ENCODE results near the gene GARIN5A. TPM values are rescaled to one million over a fixed set of nuclear protein-coding genes. Genes with fewer than 3 reads are reported as not detected.

GARIN5A gene
- total RNA-seq, 1 donor from 2014 or later, result 0.82 TPM

DNA sequence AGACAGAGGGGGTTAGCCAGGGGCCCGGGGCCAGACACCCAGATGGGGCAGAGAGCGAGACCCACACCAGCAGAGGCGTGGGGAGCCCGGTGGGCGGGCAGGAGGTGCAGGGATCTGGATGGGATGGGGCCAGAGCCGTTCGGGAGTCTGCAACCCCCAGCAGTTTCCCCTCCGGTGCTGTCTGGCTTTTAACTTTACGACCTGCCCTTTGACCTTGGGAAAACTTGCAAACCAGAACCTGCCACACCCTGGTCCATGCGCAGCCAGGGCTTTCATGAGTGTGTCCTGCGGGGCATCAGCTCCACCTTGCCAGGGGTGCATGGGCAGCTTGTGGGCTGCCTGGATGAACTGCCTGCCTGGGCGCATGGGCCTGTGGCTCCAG is 24.5 kb upstream of the GARIN5A start:
- intact Hi-C loops (cut with micrococcal nuclease), result no loop called here
- no peaks in the 10 kb centered on the region for H3K4me1 Mint-ChIP-seq (ENCODE audit: low read depth)
- H3K36me3 Mint-ChIP-seq (ENCODE audit: low read depth), result no peaks in the 10 kb centered on the region
- no peaks in the 10 kb centered on the region for H3K9me3 Mint-ChIP-seq
- no peak overlapping the region for H3K27ac Mint-ChIP-seq
- H3K4me3 Mint-ChIP-seq (ENCODE audit: low read depth), result no peak overlapping the region
- DNase-seq (ENCODE audit: low spot score), result no peak
- no peaks in the 10 kb centered on the region for H3K27me3 Mint-ChIP-seq (ENCODE audit: low read depth)

DNA sequence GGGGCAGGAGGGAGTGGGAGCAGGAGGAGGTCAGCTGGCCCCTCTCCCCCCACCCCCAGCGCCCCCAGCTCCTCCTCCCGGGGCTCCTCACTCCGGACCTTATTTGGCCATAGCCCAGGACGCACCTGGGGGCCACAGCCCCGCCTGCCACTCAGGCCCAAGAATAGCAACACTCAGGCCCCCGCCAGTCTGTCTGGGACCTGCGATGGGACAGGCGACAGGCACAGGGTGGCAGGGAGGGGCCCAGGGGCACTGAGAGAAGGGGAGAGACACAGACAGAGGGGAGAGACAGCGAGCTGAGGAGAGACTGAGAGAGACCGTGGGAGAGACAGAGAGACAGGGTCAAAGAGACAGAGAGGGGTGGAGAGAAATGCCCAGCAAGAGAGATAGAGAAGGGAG is 24.1 kb upstream of the GARIN5A start:
- DNase-seq (ENCODE audit: low spot score), result no peak

DNA sequence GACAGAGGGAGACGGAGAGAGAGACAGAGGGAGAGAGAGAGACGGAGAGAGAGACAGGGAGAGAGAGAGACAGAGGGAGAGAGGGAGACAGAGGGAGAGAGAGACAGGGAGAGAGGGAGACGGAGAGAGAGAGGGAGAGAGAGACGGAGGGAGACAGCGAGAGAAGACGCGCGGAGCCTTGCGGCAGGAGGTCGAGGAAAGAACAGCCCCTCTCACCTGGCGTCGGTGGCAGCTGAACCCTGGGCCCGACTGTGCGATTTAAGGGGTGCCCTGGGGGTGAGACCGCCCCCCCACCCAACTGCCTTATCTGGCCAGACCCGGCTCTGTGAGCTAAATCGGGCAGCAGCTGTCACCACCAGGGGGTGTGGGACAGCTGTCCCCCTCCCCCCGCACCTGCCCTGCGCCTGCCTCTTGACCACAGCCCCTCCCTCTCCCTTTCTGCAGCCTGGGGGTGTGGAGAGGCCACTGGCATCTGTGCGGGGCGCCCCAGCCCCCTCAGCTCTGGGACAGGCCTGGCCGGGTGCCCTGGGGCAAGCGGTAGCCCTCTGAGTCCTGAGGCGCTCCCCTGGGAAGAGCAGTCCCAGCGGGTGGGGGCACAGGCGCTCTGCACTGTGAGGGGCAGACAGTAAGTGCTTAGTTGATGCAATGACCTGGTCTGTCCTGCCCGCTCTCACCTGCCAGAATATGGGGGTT is 23.6 kb upstream of the GARIN5A start:
- no peak for DNase-seq (ENCODE audit: low spot score)
- H3K27me3 Mint-ChIP-seq (ENCODE audit: low read depth), result no peaks in the 10 kb centered on the region
- no peak overlapping the region for H3K4me3 Mint-ChIP-seq (ENCODE audit: low read depth)
- H3K36me3 Mint-ChIP-seq (ENCODE audit: low read depth), result no peaks in the 10 kb centered on the region
- intact Hi-C loops (cut with micrococcal nuclease), result no loop called here
- H3K4me1 Mint-ChIP-seq (ENCODE audit: low read depth), result no peaks in the 10 kb centered on the region
- no peaks in the 10 kb centered on the region for H3K9me3 Mint-ChIP-seq
- no peak overlapping the region for H3K27ac Mint-ChIP-seq

More for the DNA sequence above, 24.1 kb upstream of the GARIN5A start:
- H3K27me3 Mint-ChIP-seq (ENCODE audit: low read depth), result no peaks in the 10 kb centered on the region
- intact Hi-C loops (cut with micrococcal nuclease), result no loop called here
- no peaks in the 10 kb centered on the region for H3K4me1 Mint-ChIP-seq (ENCODE audit: low read depth)
- no peak overlapping the region for H3K4me3 Mint-ChIP-seq (ENCODE audit: low read depth)
- H3K9me3 Mint-ChIP-seq, result no peaks in the 10 kb centered on the region
- no peak overlapping the region for H3K27ac Mint-ChIP-seq
- H3K36me3 Mint-ChIP-seq (ENCODE audit: low read depth), result no peaks in the 10 kb centered on the region

DNA sequence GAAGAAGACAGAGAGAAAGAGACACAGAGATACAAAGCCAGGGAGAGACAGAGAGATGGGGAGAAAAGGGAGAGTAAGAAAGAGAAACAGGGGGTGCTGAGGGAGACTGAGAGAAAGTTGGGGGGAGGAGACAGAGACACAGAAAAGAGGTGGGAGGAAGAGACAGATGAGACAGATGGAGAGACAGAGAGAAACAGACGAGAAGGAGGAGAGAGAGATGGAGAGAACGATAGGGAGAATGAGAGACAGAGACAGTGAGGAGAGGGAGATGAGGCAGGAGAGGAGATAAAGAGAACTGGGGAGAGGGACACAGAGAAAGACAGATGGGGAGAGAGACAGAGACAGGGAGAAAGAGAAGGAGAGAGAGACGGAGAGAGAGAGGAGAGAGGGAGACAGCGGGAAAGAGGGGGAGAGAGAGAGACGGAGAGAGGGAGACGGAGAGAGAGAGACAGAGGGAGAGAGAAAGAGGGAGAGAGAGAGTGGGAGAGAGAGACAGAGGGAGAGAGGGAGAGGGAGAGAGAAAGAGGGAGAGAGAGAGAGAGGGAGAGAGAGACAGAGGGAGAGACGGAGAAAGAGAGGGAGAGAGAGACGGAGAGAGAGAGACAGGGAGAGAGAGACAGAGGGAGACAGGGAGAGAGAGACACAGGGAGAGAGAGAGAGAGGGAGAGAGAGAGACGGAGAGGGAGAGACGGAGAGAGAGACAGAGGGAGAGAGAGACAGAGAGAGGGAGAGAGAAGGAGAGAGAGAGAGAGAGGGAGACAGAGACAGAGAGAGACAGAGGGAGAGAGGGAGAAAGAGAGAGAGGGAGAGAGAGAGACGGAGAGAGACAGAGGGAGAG is 21.8 kb upstream of the GARIN5A start:
- intact Hi-C loops (cut with micrococcal nuclease), result no loop called here
- Mint-ChIP-seq H3K4me1 (ENCODE audit: low read depth) (no peaks in the 10 kb centered on the region), H3K27ac (no peak overlapping the region), H3K9me3 (no peaks in the 10 kb centered on the region), H3K4me3 (ENCODE audit: low read depth) (no peak overlapping the region), H3K36me3 (ENCODE audit: low read depth) (no peaks in the 10 kb centered on the region), H3K27me3 (ENCODE audit: low read depth) (no peaks in the 10 kb centered on the region)
- DNase-seq (ENCODE audit: low spot score), result no peak

GRCh38 chr19:50497022-50497405 is 20.4 kb upstream of the GARIN5A start:
- no peak overlapping the region for H3K27ac Mint-ChIP-seq
- intact Hi-C loops (cut with micrococcal nuclease), result no loop called here

DNA sequence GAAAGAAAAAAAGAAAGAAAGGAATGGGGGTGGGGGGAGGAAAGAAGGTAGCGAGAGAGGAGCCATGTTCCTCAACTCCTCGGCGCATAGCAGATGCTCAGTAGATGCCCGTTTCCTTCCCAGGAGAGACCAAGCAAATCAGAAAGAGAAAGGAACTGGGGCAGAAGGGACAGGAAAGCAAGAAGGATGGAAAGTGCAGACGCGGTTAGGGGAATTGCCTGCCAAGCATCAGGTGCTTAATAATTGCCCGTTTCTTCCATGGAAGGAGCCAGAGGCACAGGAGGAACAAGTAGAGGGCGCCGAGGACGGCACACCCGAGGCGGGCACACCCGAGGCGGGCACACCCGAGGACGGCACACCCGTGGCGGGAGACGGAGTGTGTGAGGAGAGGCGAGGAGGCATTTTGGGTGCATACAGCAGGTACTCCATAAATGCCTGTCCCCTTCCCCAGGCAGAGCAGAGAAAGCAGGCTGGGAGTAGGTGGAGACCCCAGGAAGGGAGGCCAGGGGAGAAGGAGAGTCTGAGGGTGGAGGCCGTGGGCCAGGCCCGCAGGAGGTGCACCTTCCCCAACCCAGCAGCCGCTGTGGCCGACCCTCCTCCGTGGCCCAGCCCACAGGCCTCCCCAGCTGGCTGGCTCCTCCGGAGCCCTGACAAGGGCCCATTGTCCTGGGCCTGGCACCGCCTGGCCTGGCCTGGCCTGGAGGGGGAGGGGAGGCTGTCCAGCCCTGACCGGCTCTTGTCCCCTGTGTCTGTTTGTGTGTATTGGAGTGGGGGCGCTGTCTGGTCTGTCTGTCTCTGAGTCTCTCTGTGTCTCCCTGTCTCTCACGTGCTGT is 19.8 kb upstream of the GARIN5A start:
- no peak overlapping the region for H3K4me3 Mint-ChIP-seq (ENCODE audit: low read depth)
- H3K9me3 Mint-ChIP-seq, result no peaks in the 10 kb centered on the region
- intact Hi-C loops (cut with micrococcal nuclease), result no loop called here
- H3K36me3 Mint-ChIP-seq (ENCODE audit: low read depth), result no peaks in the 10 kb centered on the region
- H3K27ac Mint-ChIP-seq, result no peak overlapping the region
- H3K4me1 Mint-ChIP-seq (ENCODE audit: low read depth), result peaks cover 9% of the 10 kb centered on the region
- H3K27me3 Mint-ChIP-seq (ENCODE audit: low read depth), result peaks cover 8% of the 10 kb centered on the region
- no peak for DNase-seq (ENCODE audit: low spot score)

More at GRCh38 chr19:50497022-50497405, 20.4 kb upstream of the GARIN5A start:
- Mint-ChIP-seq H3K36me3 (ENCODE audit: low read depth) (no peaks in the 10 kb centered on the region), H3K4me1 (ENCODE audit: low read depth) (peaks cover 3% of the 10 kb centered on the region), H3K4me3 (ENCODE audit: low read depth) (no peak overlapping the region), H3K9me3 (no peaks in the 10 kb centered on the region), H3K27me3 (ENCODE audit: low read depth) (peaks cover 3% of the 10 kb centered on the region)
- DNase-seq (ENCODE audit: low spot score), result no peak

GRCh38 chr19:50495020-50495531 is 18.4 kb upstream of the GARIN5A start:
- no peak for DNase-seq (ENCODE audit: low spot score)
- H3K27me3 Mint-ChIP-seq (ENCODE audit: low read depth), result peaks cover 9% of the 10 kb centered on the region
- H3K27ac Mint-ChIP-seq, result no peak overlapping the region
- no peaks in the 10 kb centered on the region for H3K36me3 Mint-ChIP-seq (ENCODE audit: low read depth)
- no peaks in the 10 kb centered on the region for H3K9me3 Mint-ChIP-seq
- H3K4me1 Mint-ChIP-seq (ENCODE audit: low read depth), result peaks cover 9% of the 10 kb centered on the region
- intact Hi-C loops (cut with micrococcal nuclease), result no loop called here
- H3K4me3 Mint-ChIP-seq (ENCODE audit: low read depth), result no peak overlapping the region

DNA sequence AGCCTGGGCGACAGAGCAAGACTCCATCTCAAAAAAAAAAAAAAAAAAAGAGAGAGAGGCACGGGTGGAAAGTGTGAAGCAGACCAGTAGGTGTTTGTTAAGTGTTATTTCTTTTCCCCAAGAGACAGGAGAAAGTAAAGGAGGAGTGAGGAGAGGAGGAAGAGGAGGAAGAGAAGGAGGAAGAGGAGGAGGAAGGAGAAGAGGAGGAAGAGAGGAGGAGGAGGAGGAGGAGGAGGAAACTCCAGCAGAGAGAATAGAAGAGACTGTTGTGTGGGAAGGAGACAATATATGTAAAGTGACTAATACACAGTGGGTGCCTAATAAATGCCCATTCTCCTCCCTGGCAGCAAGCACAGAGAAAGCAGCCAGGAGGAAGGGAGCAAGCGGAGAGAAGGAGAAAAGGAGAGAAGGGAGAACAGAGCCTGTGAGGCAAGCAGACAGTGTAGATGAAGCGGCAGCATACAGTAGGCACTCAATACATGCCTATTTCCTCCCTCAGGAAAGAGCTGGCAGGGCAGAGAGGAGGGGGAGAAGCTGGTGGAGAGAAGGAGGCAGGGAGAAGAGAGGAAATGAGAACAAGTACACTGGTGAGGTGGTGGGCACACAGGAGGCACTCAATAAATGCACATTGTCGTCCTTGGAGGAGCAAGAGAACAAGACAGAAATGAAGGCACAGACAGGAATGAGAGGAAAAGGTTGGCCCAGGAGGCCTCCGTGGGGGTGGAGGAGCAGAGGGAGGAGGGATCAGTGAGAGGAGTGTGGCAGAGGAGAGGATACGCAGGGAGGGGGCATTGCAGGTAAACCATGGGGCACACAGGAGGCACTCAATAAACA is 17.8 kb upstream of the GARIN5A start:
- Mint-ChIP-seq H3K27ac (no peak overlapping the region), H3K27me3 (ENCODE audit: low read depth) (peaks cover 9% of the 10 kb centered on the region), H3K9me3 (no peaks in the 10 kb centered on the region), H3K4me1 (ENCODE audit: low read depth) (peaks cover 9% of the 10 kb centered on the region), H3K36me3 (ENCODE audit: low read depth) (no peaks in the 10 kb centered on the region), H3K4me3 (ENCODE audit: low read depth) (no peak overlapping the region)
- DNase-seq (ENCODE audit: low spot score), result no peak
- intact Hi-C loops (cut with micrococcal nuclease), result no loop called here

GRCh38 chr19:50493171-50493570 is 16.5 kb upstream of the GARIN5A start:
- no peak overlapping the region for H3K27ac Mint-ChIP-seq
- no peaks in the 10 kb centered on the region for H3K9me3 Mint-ChIP-seq
- H3K4me3 Mint-ChIP-seq (ENCODE audit: low read depth), result no peak overlapping the region
- peaks cover 9% of the 10 kb centered on the region for H3K4me1 Mint-ChIP-seq (ENCODE audit: low read depth)
- intact Hi-C loops (cut with micrococcal nuclease), result no loop called here
- DNase-seq (ENCODE audit: low spot score), result no peak
- no peaks in the 10 kb centered on the region for H3K36me3 Mint-ChIP-seq (ENCODE audit: low read depth)
- H3K27me3 Mint-ChIP-seq (ENCODE audit: low read depth), result peaks cover 9% of the 10 kb centered on the region

DNA sequence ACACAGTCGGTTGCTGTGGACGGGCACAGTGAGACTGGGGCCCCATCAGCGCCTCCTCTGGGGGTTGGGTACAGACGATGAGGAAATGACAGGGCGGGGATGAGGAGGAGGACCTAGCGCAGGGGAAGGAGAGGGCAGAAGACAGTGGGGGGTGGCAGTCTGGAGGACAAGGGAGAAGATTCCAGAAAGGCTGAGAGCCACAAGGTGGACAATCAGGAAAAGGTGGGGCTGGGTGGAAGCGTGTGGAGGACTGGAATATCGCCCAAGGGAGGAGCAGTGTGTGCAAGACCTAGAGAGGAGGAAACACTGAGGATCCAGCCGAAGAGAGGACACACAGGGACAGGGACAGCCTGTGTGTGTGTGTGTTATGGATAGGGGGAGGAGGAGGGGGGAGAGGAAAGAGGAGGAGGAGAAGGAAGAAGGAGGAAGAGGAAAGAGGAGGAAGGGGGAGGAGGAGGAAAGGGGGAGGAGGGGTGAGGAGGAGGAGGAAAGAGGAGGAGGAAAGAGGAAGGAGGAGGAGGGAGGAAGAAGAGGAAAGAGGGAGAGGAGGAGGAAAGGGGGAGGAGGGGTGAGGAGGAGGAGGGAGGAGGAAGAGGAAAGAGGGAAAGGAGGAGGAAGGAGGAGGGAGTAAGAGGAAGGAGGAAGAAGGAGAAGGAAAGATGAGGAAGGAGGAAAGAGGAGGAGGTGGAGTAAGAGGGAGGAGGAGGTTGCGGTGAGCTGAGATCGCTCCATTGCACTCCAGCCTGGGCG is 15.8 kb upstream of the GARIN5A start:
- intact Hi-C loops (cut with micrococcal nuclease), result no loop called here
- Mint-ChIP-seq H3K4me3 (ENCODE audit: low read depth) (peak overlapping the region; percentile 19), H3K27me3 (ENCODE audit: low read depth) (peaks cover 9% of the 10 kb centered on the region)

DNA sequence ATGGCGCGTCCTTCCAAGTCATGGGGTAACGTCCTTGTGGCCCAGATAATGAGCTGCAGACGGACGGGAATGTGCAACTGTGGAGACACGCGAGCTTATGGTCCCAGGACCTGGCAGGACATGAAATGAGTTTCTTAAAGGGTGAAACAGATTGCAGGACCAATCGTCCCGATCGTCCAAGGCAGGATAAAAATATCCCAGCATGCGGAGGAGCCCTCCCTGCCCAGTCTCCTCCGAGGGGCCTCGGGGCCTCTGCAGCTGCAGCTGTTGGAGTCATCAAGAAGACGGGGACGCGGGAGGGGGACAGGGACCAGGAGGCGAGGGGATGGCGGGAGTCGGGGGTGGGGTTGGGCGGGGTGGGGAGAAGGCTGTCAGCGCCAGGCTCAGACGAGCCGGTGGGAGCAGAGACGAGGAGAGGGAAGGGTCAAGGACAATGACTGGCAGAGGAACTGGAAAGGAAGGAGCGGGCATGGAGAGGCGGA is 14.4 kb upstream of the GARIN5A start:
- Mint-ChIP-seq H3K27me3 (ENCODE audit: low read depth) (peaks cover 9% of the 10 kb centered on the region), H3K36me3 (ENCODE audit: low read depth) (peaks cover 7% of the 10 kb centered on the region), H3K9me3 (peaks cover 6% of the 10 kb centered on the region), H3K27ac (no peak overlapping the region), H3K4me3 (ENCODE audit: low read depth) (no peak overlapping the region), H3K4me1 (ENCODE audit: low read depth) (peaks cover 9% of the 10 kb centered on the region)
- intact Hi-C loops (cut with micrococcal nuclease), result no loop called here
- no peak for DNase-seq (ENCODE audit: low spot score)

More for the DNA sequence above, 15.8 kb upstream of the GARIN5A start:
- DNase-seq (ENCODE audit: low spot score), result no peak
- Mint-ChIP-seq H3K9me3 (no peaks in the 10 kb centered on the region), H3K4me1 (ENCODE audit: low read depth) (peaks cover 9% of the 10 kb centered on the region), H3K36me3 (ENCODE audit: low read depth) (no peaks in the 10 kb centered on the region), H3K27ac (no peak overlapping the region)
